HL-60/S4 (cell line): ENCODE measurements around the gene TEAD3.
"Not testable (repeated sequence)": the region's sequence is repeated elsewhere in the genome, so short reads cannot be mapped to it uniquely, and the experiment has no call there.

Source experiments
- in situ Hi-C: fragments of 300-500 bp; cut with MboI; formaldehyde crosslinking; loops from 2 replicates; pipeline ENCODE4 v1.14.3; 2022; ENCODE audit warnings: low sequenced_read_pairs

Gene TEAD3

GRCh38 chr6:35496841-35497570 lies at the start of gene TEAD3:
Gene TEAD3, minus strand, starts transcription at chr6:35497079.
- in situ Hi-C loops, result no loop called here

- in situ Hi-C loops, result no loop called here
Observed at GRCh38 chr6:35544769-35545361, 48.0 kb upstream of the TEAD3 start.

DNA sequence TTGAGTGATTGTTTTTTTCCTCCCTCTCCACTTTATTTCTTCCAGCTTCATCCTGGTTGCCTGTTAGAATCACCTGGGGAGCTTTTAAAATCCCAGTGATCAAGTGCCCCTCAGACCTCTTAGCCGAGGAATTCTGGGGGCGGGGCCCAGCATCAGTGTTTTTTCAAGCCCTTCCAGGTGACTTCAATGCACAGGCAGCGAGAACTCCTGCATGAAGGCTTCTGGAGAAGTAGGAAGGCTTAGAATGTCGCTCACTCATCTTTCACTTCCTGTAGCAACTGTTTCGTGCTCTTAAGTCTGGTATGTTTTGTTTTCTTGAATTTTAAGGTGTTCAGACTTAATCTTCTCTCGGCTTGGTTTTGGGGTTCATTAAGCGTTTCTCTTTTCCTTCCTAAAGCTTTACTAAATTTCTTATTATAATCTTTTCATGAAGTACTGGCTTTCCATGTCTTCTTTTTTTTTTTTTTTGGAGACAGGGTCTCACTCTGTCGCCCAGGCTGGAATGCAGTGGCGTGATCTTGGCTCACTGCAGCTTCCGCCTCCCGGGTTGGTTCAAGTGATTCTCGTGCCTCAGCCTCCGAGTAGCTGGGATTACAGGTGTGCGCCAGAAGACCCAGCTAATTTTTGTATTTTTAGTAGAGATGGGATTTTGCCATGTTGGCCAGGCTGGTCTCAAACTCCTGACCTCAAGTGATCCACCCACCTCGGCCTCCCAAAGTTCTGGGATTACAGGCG lies 46.7 kb upstream of the TEAD3 start:
- in situ Hi-C loops, result no loop called here

- in situ Hi-C loops, result no loop called here
Observed at GRCh38 chr6:35541836-35542235, 45.0 kb upstream of the TEAD3 start.

GRCh38 chr6:35539223-35539622 lies 42.3 kb upstream of the TEAD3 start:
- in situ Hi-C loops, result no loop called here

DNA sequence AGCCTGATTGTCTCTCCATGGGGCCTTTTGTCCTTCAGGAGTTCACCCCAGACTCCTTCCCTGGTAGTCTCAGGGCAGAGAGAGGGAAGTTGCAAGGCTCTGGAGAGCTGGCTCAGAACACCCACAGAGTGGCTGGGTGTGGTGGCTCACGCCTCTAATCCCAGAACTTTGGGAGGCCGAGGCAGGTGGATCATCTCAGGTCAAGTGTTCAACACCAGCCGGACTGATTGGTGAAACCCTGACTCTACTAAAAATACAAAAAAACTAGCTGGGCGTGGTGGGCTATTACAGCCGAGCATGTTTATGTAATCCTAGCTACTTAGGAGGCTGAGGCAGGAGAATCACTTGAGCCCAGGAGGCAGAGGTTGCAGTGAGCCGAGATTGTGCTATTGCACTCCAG lies 39.0 kb upstream of the TEAD3 start:
- in situ Hi-C loops, result not testable (repeated sequence)

- in situ Hi-C loops, result no loop called here
Observed at GRCh38 chr6:35534407-35535170, 37.7 kb upstream of the TEAD3 start.

GRCh38 chr6:35533981-35534380 lies 37.1 kb upstream of the TEAD3 start:
- in situ Hi-C loops, result no loop called here

DNA sequence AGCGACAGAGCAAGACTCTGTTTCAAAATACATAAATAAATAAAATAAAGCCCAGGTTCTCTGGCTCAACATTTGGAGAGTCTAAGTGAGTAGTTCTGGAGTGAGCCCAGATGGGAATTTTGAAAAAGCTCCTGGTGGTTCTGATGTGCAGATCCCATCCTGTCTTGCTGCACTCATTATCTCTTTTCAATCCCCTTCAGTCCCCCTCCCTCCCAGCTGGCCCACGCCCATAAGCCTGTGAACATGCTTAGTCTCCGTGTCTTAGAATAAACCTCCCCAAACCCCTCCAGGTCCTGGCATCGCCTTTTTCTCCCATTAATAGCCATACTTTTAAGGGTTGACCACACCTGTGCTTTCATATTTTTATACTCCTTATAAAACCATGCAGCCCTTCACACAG lies 35.2 kb upstream of the TEAD3 start:
- in situ Hi-C loops, result no loop called here

- in situ Hi-C loops, result no loop called here
Observed at GRCh38 chr6:35524380-35525020, 27.6 kb upstream of the TEAD3 start.

GRCh38 chr6:35522660-35523658 lies 26.1 kb upstream of the TEAD3 start:
- in situ Hi-C loops, result no loop called here

DNA sequence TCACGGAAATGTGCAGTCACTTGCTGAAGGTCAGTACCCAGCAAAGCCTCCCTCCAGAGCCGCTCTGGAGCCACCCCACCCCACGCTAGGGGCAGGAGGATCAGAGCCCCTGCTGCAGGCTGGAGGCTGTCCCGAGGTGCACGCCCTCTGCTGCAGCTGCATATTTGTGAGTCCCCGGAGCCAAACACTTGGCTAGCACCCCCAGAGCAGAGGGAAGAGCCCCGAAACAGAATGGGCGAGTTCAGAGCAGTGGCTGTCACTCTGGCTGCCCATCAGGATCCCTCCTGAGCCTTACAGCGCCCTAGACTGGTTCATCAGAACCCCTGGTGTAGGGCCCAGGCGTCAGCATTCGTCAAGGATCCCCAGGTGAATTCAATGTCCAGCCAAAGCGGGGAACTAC lies 25.3 kb upstream of the TEAD3 start:
- in situ Hi-C loops, result no loop called here

- in situ Hi-C loops, result no loop called here
Observed at GRCh38 chr6:35521235-35521634, 24.4 kb upstream of the TEAD3 start.

- in situ Hi-C loops, result no loop called here
Observed at GRCh38 chr6:35519313-35520015, 22.6 kb upstream of the TEAD3 start.

GRCh38 chr6:35518566-35519312 lies 21.9 kb upstream of the TEAD3 start:
- in situ Hi-C loops, result no loop called here

DNA sequence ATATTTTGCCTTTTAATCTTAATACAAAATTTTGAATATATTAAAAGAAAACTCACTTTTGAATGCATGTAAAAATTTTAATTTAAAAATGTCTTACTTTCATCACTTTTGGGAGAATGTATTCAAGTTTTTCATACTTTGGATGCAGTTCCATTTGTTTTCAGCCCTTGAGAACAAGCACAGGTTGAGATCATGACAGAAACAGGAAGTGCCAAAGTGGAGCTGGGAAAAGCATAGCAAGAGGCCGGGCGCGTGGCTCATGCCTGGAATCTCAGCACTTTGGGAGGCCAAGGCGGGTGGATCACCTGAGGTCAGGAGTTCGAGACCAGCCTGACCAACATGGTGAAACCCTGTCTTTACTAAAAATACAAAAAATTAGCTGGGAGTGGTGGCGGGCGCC lies 21.1 kb upstream of the TEAD3 start:
- in situ Hi-C loops, result not testable (repeated sequence)

DNA sequence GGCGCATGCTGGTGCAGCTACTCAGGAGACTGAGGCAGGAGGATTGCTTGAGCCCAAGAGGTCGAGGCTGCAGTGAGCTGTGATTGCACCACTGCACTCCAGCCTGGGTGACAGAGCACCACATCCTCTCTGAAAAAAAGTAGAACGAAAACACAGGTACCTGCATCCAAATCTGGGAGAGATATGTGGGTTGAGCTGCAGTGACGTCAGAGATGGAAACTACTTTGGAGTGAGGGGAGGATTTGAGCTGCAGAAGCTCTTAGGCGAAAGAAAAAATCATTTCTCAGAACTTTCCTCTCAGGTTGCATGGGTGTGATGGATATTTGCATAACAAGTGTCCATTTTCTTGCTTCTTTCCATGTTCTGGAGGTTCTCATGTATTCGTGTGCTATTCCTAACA lies 19.8 kb upstream of the TEAD3 start:
- in situ Hi-C loops, result no loop called here

DNA sequence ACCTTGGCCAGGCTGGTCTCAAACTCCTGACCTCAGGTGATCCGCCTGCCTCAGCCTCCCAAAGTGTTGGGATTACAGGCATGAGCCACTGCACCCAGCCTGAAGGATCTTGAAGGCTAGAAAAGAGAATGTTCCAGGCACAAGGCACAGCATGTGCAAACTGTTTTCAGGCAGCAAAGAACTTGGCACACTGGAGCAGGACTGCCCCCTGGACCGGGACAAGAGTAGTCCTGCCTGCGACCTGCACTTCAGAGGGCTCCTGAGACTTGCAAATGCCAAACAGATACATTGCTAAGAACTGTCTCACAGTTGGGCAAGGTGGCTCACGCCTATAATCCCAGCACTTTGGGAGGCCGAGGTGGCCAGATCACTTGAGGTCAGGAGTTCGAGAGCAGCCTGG lies 19.1 kb upstream of the TEAD3 start:
- in situ Hi-C loops, result not testable (repeated sequence)
